ENCODE results near the gene GABRG1.

Gene GABRG1

GRCh38 chr4:46123913-46124755 lies at the start of gene GABRG1:
GABRG1 (minus strand) TSS chr4:46124054; CDS start chr4:46123913, 141 bp downstream.
- TF ChIP-seq FOXP2 (optimal IDR thresholded peaks at IDR 0.05; ENCODE audit: control extremely low read depth, extremely low read length, insufficient read depth) (no peak), POLR2AphosphoS5 (IDR thresholded peaks at IDR 0.05; ENCODE audit: borderline replicate concordance, low read depth, low read length) (no peak), EZH2 (IDR thresholded peaks at IDR 0.05) (no peak)
- no peak for DNase-seq (ENCODE audit: low read depth, low spot score)

GRCh38 chr4:46146993-46147392 lies 23.1 kb upstream of the GABRG1 start:
- H3K9me3 ChIP-seq (ENCODE audit: low read depth, low read length) = no peaks in the 10 kb centered on the region
- H3K36me3 ChIP-seq (ENCODE audit: insufficient read depth, low read length) = no peaks in the 10 kb centered on the region
- H3K27ac ChIP-seq = no peak overlapping the region
- TF ChIP-seq EZH2 (IDR thresholded peaks at IDR 0.05) = no peak
- no peak for TF ChIP-seq FOXP2 (optimal IDR thresholded peaks at IDR 0.05; ENCODE audit: control extremely low read depth, extremely low read length, insufficient read depth)
- no peak for TF ChIP-seq POLR2AphosphoS5 (IDR thresholded peaks at IDR 0.05; ENCODE audit: borderline replicate concordance, low read depth, low read length)
- no peak overlapping the region for H3K4me3 ChIP-seq
- no peak overlapping the region for H3K9ac ChIP-seq (ENCODE audit: insufficient read length)
- DNase-seq (ENCODE audit: low read depth, low spot score) = no peak

More at GRCh38 chr4:46123913-46124755, at the start of gene GABRG1:
- Histone ChIP-seq H3K9me3 (ENCODE audit: low read depth, low read length) (no peaks in the 10 kb centered on the region), H3K9ac (ENCODE audit: insufficient read length) (no peak within 1 kb of the TSS), H3K36me3 (ENCODE audit: insufficient read depth, low read length) (no peaks in the 10 kb centered on the region), H3K4me3 (no peak within 1 kb of the TSS), H3K27ac (no peak within 1 kb of the TSS)

GRCh38 chr4:46131498-46132057 lies 7.7 kb upstream of the GABRG1 start:
- H3K4me3 ChIP-seq = no peak overlapping the region
- no peak overlapping the region for H3K27ac ChIP-seq
- H3K36me3 ChIP-seq (ENCODE audit: insufficient read depth, low read length) = no peaks in the 10 kb centered on the region
- TF ChIP-seq FOXP2 (optimal IDR thresholded peaks at IDR 0.05; ENCODE audit: control extremely low read depth, extremely low read length, insufficient read depth) (no peak), POLR2AphosphoS5 (IDR thresholded peaks at IDR 0.05; ENCODE audit: borderline replicate concordance, low read depth, low read length) (peak; percentile 56; the same call in 1 of the 2 replicates)
- H3K9me3 ChIP-seq (ENCODE audit: low read depth, low read length) = no peaks in the 10 kb centered on the region
- peak; percentile 87 for DNase-seq (ENCODE audit: low read depth, low spot score)
- H3K9ac ChIP-seq (ENCODE audit: insufficient read length) = no peak overlapping the region

- Histone ChIP-seq H3K9ac (ENCODE audit: insufficient read length) (no peak overlapping the region), H3K4me3 (no peak overlapping the region), H3K27ac (no peak overlapping the region), H3K36me3 (ENCODE audit: insufficient read depth, low read length) (no peaks in the 10 kb centered on the region), H3K9me3 (ENCODE audit: low read depth, low read length) (no peaks in the 10 kb centered on the region)
- DNase-seq (ENCODE audit: low read depth, low spot score) = no peak
- no peak for TF ChIP-seq POLR2AphosphoS5 (IDR thresholded peaks at IDR 0.05; ENCODE audit: borderline replicate concordance, low read depth, low read length)
- TF ChIP-seq FOXP2 (optimal IDR thresholded peaks at IDR 0.05; ENCODE audit: control extremely low read depth, extremely low read length, insufficient read depth) = no peak
- no peak for TF ChIP-seq EZH2 (IDR thresholded peaks at IDR 0.05)
These were observed 1.0 kb upstream of the GABRG1 start for GRCh38 chr4:46124773-46125413.

GRCh38 chr4:46081674-46082073 lies 42.2 kb downstream of the GABRG1 start:
- no peak overlapping the region for H3K4me3 ChIP-seq
- H3K9ac ChIP-seq (ENCODE audit: insufficient read length) = no peak overlapping the region
- TF ChIP-seq POLR2AphosphoS5 (IDR thresholded peaks at IDR 0.05; ENCODE audit: borderline replicate concordance, low read depth, low read length) (no peak), FOXP2 (optimal IDR thresholded peaks at IDR 0.05; ENCODE audit: control extremely low read depth, extremely low read length, insufficient read depth) (no peak), EZH2 (IDR thresholded peaks at IDR 0.05) (no peak)
- no peaks in the 10 kb centered on the region for H3K9me3 ChIP-seq (ENCODE audit: low read depth, low read length)
- H3K36me3 ChIP-seq (ENCODE audit: insufficient read depth, low read length) = no peaks in the 10 kb centered on the region
- no peak overlapping the region for H3K27ac ChIP-seq
- DNase-seq (ENCODE audit: low read depth, low spot score) = no peak

GRCh38 chr4:46081248-46081647 lies 42.6 kb downstream of the GABRG1 start:
- Histone ChIP-seq H3K9ac (ENCODE audit: insufficient read length) (no peak overlapping the region), H3K9me3 (ENCODE audit: low read depth, low read length) (no peaks in the 10 kb centered on the region), H3K36me3 (ENCODE audit: insufficient read depth, low read length) (no peaks in the 10 kb centered on the region), H3K27ac (no peak overlapping the region), H3K4me3 (no peak overlapping the region)
- no peak for TF ChIP-seq EZH2 (IDR thresholded peaks at IDR 0.05)
- no peak for TF ChIP-seq POLR2AphosphoS5 (IDR thresholded peaks at IDR 0.05; ENCODE audit: borderline replicate concordance, low read depth, low read length)
- no peak for TF ChIP-seq FOXP2 (optimal IDR thresholded peaks at IDR 0.05; ENCODE audit: control extremely low read depth, extremely low read length, insufficient read depth)
- no peak for DNase-seq (ENCODE audit: low read depth, low spot score)

GRCh38 chr4:46073778-46074177 lies 50.1 kb downstream of the GABRG1 start:
- no peak overlapping the region for H3K9ac ChIP-seq (ENCODE audit: insufficient read length)
- H3K27ac ChIP-seq = no peak overlapping the region

GRCh38 chr4:46051392-46051791 lies 72.5 kb downstream of the GABRG1 start:
- Histone ChIP-seq H3K36me3 (ENCODE audit: insufficient read depth, low read length) (no peaks in the 10 kb centered on the region), H3K4me3 (no peak overlapping the region), H3K27ac (no peak overlapping the region), H3K9me3 (ENCODE audit: low read depth, low read length) (no peaks in the 10 kb centered on the region), H3K9ac (ENCODE audit: insufficient read length) (no peak overlapping the region)
- no peak for DNase-seq (ENCODE audit: low read depth, low spot score)
- no peak for TF ChIP-seq POLR2AphosphoS5 (IDR thresholded peaks at IDR 0.05; ENCODE audit: borderline replicate concordance, low read depth, low read length)
- TF ChIP-seq EZH2 (IDR thresholded peaks at IDR 0.05) = no peak
- TF ChIP-seq FOXP2 (optimal IDR thresholded peaks at IDR 0.05; ENCODE audit: control extremely low read depth, extremely low read length, insufficient read depth) = no peak

More at GRCh38 chr4:46073778-46074177, 50.1 kb downstream of the GABRG1 start:
- Histone ChIP-seq H3K9me3 (ENCODE audit: low read depth, low read length) (no peaks in the 10 kb centered on the region), H3K36me3 (ENCODE audit: insufficient read depth, low read length) (no peaks in the 10 kb centered on the region), H3K4me3 (no peak overlapping the region)
- no peak for TF ChIP-seq FOXP2 (optimal IDR thresholded peaks at IDR 0.05; ENCODE audit: control extremely low read depth, extremely low read length, insufficient read depth)
- no peak for TF ChIP-seq POLR2AphosphoS5 (IDR thresholded peaks at IDR 0.05; ENCODE audit: borderline replicate concordance, low read depth, low read length)
- no peak for DNase-seq (ENCODE audit: low read depth, low spot score)
